HepG2 (cell line): ENCODE measurements around the gene FBXO7. TPM values are rescaled to one million over a fixed set of nuclear protein-coding genes. Genes with fewer than 3 reads are reported as not detected.

Experiments
- CBX5 ChIP-seq: sonication (generic); formaldehyde crosslinking; IDR thresholded peaks from 2 replicates; pipeline ENCODE4 v1.4.0; 2020; ENCODE audit warnings: missing genetic modification reagents, borderline replicate concordance
- CHCHD3 ChIP-seq: sonication (generic); formaldehyde crosslinking; IDR thresholded peaks from 2 replicates; pipeline ENCODE4 v1.8.0; 2022; ENCODE audit warnings: mild to moderate bottlenecking, missing genetic modification reagents, moderate library complexity
- CREB1 ChIP-seq, 2 experiments: fragments of 450-650 bp in 1 of 2; IDR thresholded peaks; 2 replicates each; pipeline ENCODE4 v1.6.1; 2016 to 2017; ENCODE audit warnings: control low read depth in 1 of 2, mild to moderate bottlenecking in 1 of 2, missing compliant biosample characterization in 1 of 2, missing genetic modification characterization in 1 of 2
- ELF1 ChIP-seq: sonication (generic); formaldehyde crosslinking; IDR thresholded peaks from 2 replicates; pipeline ENCODE4 v1.4.0; 2020; ENCODE audit warnings: missing genetic modification reagents
- GABPB1 ChIP-seq: IDR thresholded peaks from 2 replicates; pipeline ENCODE4 v1.6.1; 2016; ENCODE audit warnings: mild to moderate bottlenecking, missing genetic modification reagents, moderate library complexity, missing compliant biosample characterization
- HNRNPLL ChIP-seq: fragments of 200-400 bp; formaldehyde crosslinking; IDR thresholded peaks from 2 replicates; pipeline ENCODE4 v1.6.1; 2017; ENCODE audit warnings: mild to moderate bottlenecking, low read depth, low read length; ENCODE audit not compliant: poor library complexity, severe bottlenecking
- IKZF1 ChIP-seq: fragments of 450-650 bp; IDR thresholded peaks from 2 replicates; pipeline ENCODE4 v1.7.1; 2016
- MIXL1 ChIP-seq: IDR thresholded peaks from 2 replicates; pipeline ENCODE4 v1.6.1; 2016
- MTA3 ChIP-seq: sonication (generic); formaldehyde crosslinking; IDR thresholded peaks from 2 replicates; pipeline ENCODE4 v1.4.0; 2020; ENCODE audit warnings: missing genetic modification reagents
- MYC ChIP-seq: sonication (generic); formaldehyde crosslinking; IDR thresholded peaks from 2 replicates; pipeline ENCODE4 v1.9.0; 2021; ENCODE audit warnings: missing genetic modification reagents, borderline replicate concordance
- NR3C1 ChIP-seq: sonication (generic); formaldehyde crosslinking; IDR thresholded peaks from 2 replicates; pipeline ENCODE4 v1.4.0; 2020; ENCODE audit warnings: missing genetic modification reagents
- POGZ ChIP-seq: sonication (generic); formaldehyde crosslinking; IDR thresholded peaks from 2 replicates; pipeline ENCODE4 v1.4.0; 2020; ENCODE audit warnings: mild to moderate bottlenecking, missing genetic modification reagents
- POLR2AphosphoS5 ChIP-seq: IDR thresholded peaks from 2 replicates; pipeline ENCODE4 v1.6.1; 2012; ENCODE audit warnings: low read depth, low read length
- XRCC5 ChIP-seq: fragments of 200-400 bp; formaldehyde crosslinking; optimal IDR thresholded peaks from 2 replicates; pipeline ENCODE3; 2017; ENCODE audit warnings: mild to moderate bottlenecking, low read length
- ZBTB8A ChIP-seq: sonication (generic); formaldehyde crosslinking; IDR thresholded peaks from 2 replicates; pipeline ENCODE4 v1.4.0; 2020; ENCODE audit warnings: mild to moderate bottlenecking, low read depth, missing genetic modification reagents, borderline replicate concordance
- ZNF207 ChIP-seq: fragments of 450-650 bp; IDR thresholded peaks from 2 replicates; pipeline ENCODE4 v1.6.1; 2016; ENCODE audit warnings: antibody characterized with exemption, borderline replicate concordance
- ZNF232 ChIP-seq: sonication (generic); formaldehyde crosslinking; IDR thresholded peaks from 2 replicates; pipeline ENCODE4 v1.4.0; 2020; ENCODE audit warnings: missing genetic modification reagents, borderline replicate concordance
- ZNF235 ChIP-seq: sonication (generic); formaldehyde crosslinking; IDR thresholded peaks from 2 replicates; pipeline ENCODE4 v1.8.1; 2023; ENCODE audit warnings: mild to moderate bottlenecking, missing genetic modification reagents, borderline replicate concordance
- ZNF24 ChIP-seq: fragments of 450-650 bp; IDR thresholded peaks from 2 replicates; pipeline ENCODE4 v1.6.1; 2017; ENCODE audit warnings: antibody characterized with exemption, mild to moderate bottlenecking
- ZNF460 ChIP-seq: sonication (generic); formaldehyde crosslinking; IDR thresholded peaks from 2 replicates; pipeline ENCODE4 v1.5.1; 2020; ENCODE audit warnings: missing genetic modification reagents, mild to moderate bottlenecking, borderline replicate concordance
- ZNF468 ChIP-seq: sonication (generic); formaldehyde crosslinking; IDR thresholded peaks from 2 replicates; pipeline ENCODE4 v1.8.0; 2022; ENCODE audit warnings: mild to moderate bottlenecking, moderate library complexity, missing genetic modification reagents
- ZNF777 ChIP-seq: sonication (generic); formaldehyde crosslinking; IDR thresholded peaks from 2 replicates; pipeline ENCODE4 v1.4.0; 2020; ENCODE audit warnings: missing genetic modification reagents
- polyA plus RNA-seq, 8 experiments: library from polyadenylated mRNA; depleted of rRNA in 3 of 8; stranded (reverse) in 7 of 8; unstranded in 1 of 8; fragments of >200 nt; fragmentation: Illumina TruSeq in 4 of 8; extraction: Trizol in 4 of 8; gene quantifications; 2 replicates each; pipeline versions ENCODE4 v1.2.1 to v1.2.3, GENCODE V29; 2011 to 2016; ENCODE audit warnings: low read depth in 4 of 8, missing spikeins in 1 of 8, mixed read lengths in 1 of 8; ENCODE audit not compliant: insufficient read depth in 1 of 8
- total RNA-seq, 5 experiments: library from RNA; depleted of rRNA; stranded (reverse); fragments of >200 nt; fragmentation: Illumina TruSeq; extraction: Trizol; gene quantifications; 2 replicates each; pipeline ENCODE4 v1.2.3, GENCODE V29; 2016; ENCODE audit warnings: low read depth in 1 of 5
- TF ChIP-seq, protein P1 (sequence below): sonication (generic); formaldehyde crosslinking; IDR thresholded peaks from 2 replicates; pipeline ENCODE4 v1.8.0; 2023; ENCODE audit warnings: mild to moderate bottlenecking, missing genetic modification reagents
- TF ChIP-seq, protein P2 (sequence below): sonication (generic); formaldehyde crosslinking; IDR thresholded peaks from 2 replicates; pipeline ENCODE4 v1.4.0; 2020; ENCODE audit warnings: mild to moderate bottlenecking, missing genetic modification reagents
- TF ChIP-seq, protein P3 (sequence below): IDR thresholded peaks from 2 replicates; pipeline ENCODE4 v1.6.1; 2012; ENCODE audit warnings: inconsistent platforms
- TF ChIP-seq, protein P4 (sequence below): sonication (generic); formaldehyde crosslinking; IDR thresholded peaks from 2 replicates; pipeline ENCODE4 v1.4.0; 2020; ENCODE audit warnings: missing genetic modification reagents, borderline replicate concordance

Gene FBXO7
- total and polyA plus RNA-seq, 2 of the 13 experiments (the other 11 are each of a cell fraction or from before 2014, with no cell fraction given), result 105 to 172 TPM

DNA sequence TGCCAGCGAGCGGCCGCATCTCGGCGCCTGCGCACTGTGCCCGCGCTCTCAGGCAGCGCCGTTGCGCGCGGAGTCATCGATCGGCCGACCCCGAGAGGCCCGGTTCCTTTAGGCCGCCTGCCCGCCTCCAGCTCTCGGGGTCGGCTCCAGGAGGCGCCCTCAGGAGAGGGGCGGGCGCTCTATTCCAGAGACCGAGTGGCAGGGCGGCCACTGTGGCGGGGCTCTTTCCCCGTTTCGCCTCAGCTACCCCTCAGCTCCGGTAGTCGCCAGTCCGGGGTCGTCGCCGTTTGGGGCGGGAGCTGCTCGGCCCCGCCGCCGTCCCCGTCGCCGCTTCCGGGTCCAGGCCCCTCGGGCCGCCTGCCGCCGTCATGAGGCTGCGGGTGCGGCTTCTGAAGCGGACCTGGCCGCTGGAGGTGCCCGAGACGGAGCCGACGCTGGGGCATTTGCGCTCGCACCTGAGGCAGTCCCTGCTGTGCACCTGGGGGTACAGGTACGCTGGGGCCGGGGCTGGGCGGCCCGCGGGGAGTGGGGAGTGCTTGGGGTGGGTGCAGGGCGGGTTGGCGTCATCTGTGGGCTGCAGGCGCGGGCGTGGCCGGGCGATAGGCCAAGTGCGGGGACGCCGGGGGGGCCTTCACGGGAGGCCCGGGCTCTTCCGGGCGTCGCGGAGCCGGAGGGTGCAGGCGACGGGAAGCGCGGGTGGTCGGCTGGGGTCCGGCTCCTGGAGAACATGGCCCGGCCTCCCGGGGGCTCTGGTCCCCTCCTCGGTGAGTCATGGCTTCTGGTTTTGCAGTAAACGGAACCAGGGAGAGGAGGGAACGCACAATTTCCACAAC is at the start of gene FBXO7 (continued):
- TF ChIP-seq, protein P1, sequence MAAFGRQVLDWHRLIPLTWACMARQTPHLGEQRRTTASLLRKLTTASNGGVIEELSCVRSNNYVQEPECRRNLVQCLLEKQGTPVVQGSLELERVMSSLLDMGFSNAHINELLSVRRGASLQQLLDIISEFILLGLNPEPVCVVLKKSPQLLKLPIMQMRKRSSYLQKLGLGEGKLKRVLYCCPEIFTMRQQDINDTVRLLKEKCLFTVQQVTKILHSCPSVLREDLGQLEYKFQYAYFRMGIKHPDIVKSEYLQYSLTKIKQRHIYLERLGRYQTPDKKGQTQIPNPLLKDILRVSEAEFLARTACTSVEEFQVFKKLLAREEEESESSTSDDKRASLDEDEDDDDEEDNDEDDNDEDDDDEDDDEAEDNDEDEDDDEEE, result no peak; the same call in 1 of the 2 replicates
- TF ChIP-seq NR3C1 (CRISPR knock-in tag), result no peak
- TF ChIP-seq CREB1 (IDR thresholded peaks at IDR 0.05), result no peak
- no peak for TF ChIP-seq CREB1 (CRISPR knock-in tag; IDR thresholded peaks at IDR 0.05)
- TF ChIP-seq MIXL1 (CRISPR knock-in tag), result no peak
- TF ChIP-seq POLR2AphosphoS5, result peak; percentile 62
- TF ChIP-seq ZNF207, result no peak
- no peak for TF ChIP-seq MTA3
- TF ChIP-seq ZNF24, result no peak
- TF ChIP-seq CBX5 (CRISPR knock-in tag), result peak; percentile 23; the same call in 1 of the 2 replicates
- no peak for TF ChIP-seq ZNF468
- TF ChIP-seq ZNF777, result peak; percentile 51; the same call in 1 of the 2 replicates
- TF ChIP-seq GABPB1 (CRISPR knock-in tag), result peak; percentile 89
- peak; percentile 76 for TF ChIP-seq ELF1 (CRISPR knock-in tag)
- peak; percentile 90; the same call in 1 of the 2 replicates for TF ChIP-seq ZNF235 (CRISPR knock-in tag)
- TF ChIP-seq CHCHD3, result no peak; the same call in 1 of the 2 replicates
- peak; percentile 58 for TF ChIP-seq POGZ
- TF ChIP-seq XRCC5, result peak; percentile 93
- TF ChIP-seq IKZF1, result no peak
- 0 out of 2 replicates have a peak, but pooled peaks have one; percentile 30 for TF ChIP-seq ZNF232 (CRISPR knock-in tag)
- TF ChIP-seq, protein P2, sequence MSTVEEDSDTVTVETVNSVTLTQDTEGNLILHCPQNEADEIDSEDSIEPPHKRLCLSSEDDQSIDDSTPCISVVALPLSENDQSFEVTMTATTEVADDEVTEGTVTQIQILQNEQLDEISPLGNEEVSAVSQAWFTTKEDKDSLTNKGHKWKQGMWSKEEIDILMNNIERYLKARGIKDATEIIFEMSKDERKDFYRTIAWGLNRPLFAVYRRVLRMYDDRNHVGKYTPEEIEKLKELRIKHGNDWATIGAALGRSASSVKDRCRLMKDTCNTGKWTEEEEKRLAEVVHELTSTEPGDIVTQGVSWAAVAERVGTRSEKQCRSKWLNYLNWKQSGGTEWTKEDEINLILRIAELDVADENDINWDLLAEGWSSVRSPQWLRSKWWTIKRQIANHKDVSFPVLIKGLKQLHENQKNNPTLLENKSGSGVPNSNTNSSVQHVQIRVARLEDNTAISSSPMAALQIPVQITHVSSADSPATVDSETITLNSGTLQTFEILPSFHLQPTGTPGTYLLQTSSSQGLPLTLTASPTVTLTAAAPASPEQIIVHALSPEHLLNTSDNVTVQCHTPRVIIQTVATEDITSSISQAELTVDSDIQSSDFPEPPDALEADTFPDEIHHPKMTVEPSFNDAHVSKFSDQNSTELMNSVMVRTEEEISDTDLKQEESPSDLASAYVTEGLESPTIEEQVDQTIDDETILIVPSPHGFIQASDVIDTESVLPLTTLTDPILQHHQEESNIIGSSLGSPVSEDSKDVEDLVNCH, result 0 out of 2 replicates have a peak, but pooled peaks have one; percentile 58
- peak; percentile 75 for TF ChIP-seq HNRNPLL
- TF ChIP-seq, protein P3, sequence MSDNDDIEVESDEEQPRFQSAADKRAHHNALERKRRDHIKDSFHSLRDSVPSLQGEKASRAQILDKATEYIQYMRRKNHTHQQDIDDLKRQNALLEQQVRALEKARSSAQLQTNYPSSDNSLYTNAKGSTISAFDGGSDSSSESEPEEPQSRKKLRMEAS, result peak; percentile 46; the same call in 1 of the 2 replicates
- TF ChIP-seq ZNF460 (CRISPR knock-in tag), result peak; percentile 9; the same call in 1 of the 2 replicates
- TF ChIP-seq MYC (CRISPR knock-in tag), result peak; percentile 76
- TF ChIP-seq, protein P4, sequence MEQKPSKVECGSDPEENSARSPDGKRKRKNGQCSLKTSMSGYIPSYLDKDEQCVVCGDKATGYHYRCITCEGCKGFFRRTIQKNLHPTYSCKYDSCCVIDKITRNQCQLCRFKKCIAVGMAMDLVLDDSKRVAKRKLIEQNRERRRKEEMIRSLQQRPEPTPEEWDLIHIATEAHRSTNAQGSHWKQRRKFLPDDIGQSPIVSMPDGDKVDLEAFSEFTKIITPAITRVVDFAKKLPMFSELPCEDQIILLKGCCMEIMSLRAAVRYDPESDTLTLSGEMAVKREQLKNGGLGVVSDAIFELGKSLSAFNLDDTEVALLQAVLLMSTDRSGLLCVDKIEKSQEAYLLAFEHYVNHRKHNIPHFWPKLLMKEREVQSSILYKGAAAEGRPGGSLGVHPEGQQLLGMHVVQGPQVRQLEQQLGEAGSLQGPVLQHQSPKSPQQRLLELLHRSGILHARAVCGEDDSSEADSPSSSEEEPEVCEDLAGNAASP, result no peak; the same call in 1 of the 2 replicates
- TF ChIP-seq ZBTB8A (CRISPR knock-in tag), result 0 out of 2 replicates have a peak, but pooled peaks have one; percentile 68
